MM.1S (cell line): ENCODE results near the gene AKAP13.
"Not testable (repeated sequence)": the region's sequence is repeated elsewhere in the genome, so short reads cannot be mapped to it uniquely, and the experiment has no call there.

Source experiments
- DNase-seq: peaks from one replicate; pipeline ENCODE4 v3.0.0-alpha.2; 2015
- H2AFZ ChIP-seq: fragments of 300-600 bp; sonication (generic); 2 replicates; pipeline ENCODE4 v1.6.0; 2016; ENCODE audit warnings: antibody characterized with exemption, low read length
- H3F3A ChIP-seq: fragments of 300-600 bp; sonication (generic); 2 replicates; pipeline ENCODE4 v1.6.1; 2016; ENCODE audit warnings: mild to moderate bottlenecking, antibody characterized with exemption, low read length, moderate library complexity, mixed read lengths; ENCODE audit not compliant: insufficient read depth
- H3K27ac ChIP-seq: fragments of 300-600 bp; sonication (generic); 2 replicates; pipeline ENCODE4 v1.5.1; 2016; ENCODE audit warnings: mild to moderate bottlenecking, low read length
- H3K27me3 ChIP-seq: fragments of 300-600 bp; sonication (generic); replicated peaks from 2 replicates; pipeline ENCODE4 v1.6.0; 2016; ENCODE audit warnings: low read length; ENCODE audit not compliant: insufficient read depth
- H3K36me3 ChIP-seq: fragments of 300-600 bp; sonication (generic); replicated peaks from 2 replicates; pipeline ENCODE4 v1.6.1; 2016; ENCODE audit warnings: mild to moderate bottlenecking, low read length, mixed read lengths; ENCODE audit not compliant: insufficient read depth
- H3K4me1 ChIP-seq: fragments of 300-600 bp; sonication (generic); 2 replicates; pipeline ENCODE4 v1.6.1; 2016; ENCODE audit warnings: low read length, mixed read lengths
- H3K4me2 ChIP-seq: fragments of 300-600 bp; sonication (generic); 2 replicates; pipeline ENCODE4 v1.6.0; 2016; ENCODE audit warnings: low read depth, low read length
- H3K4me3 ChIP-seq: fragments of 300-600 bp; sonication (generic); 2 replicates; pipeline ENCODE4 v1.5.1; 2016; ENCODE audit warnings: low read length, mixed read lengths
- H3K79me2 ChIP-seq: fragments of 300-600 bp; sonication (generic); 2 replicates; pipeline ENCODE4 v1.6.1; 2016; ENCODE audit warnings: mixed run types, low read length, mixed read lengths
- H3K9ac ChIP-seq: fragments of 300-600 bp; sonication (generic); 2 replicates; pipeline ENCODE4 v1.6.1; 2016; ENCODE audit warnings: low read length, mixed read lengths
- H3K9me2 ChIP-seq: fragments of 300-600 bp; sonication (generic); replicated peaks from 2 replicates; pipeline ENCODE4 v1.6.1; 2016; ENCODE audit warnings: mild to moderate bottlenecking, low read length, mixed read lengths; ENCODE audit not compliant: insufficient read depth
- H3K9me3 ChIP-seq: fragments of 300-600 bp; sonication (generic); replicated peaks from 2 replicates; pipeline ENCODE4 v1.6.1; 2016; ENCODE audit warnings: mild to moderate bottlenecking, low read length, mixed read lengths; ENCODE audit not compliant: insufficient read depth
- H4K20me1 ChIP-seq: fragments of 300-600 bp; sonication (generic); 2 replicates; pipeline ENCODE4 v1.6.1; 2016; ENCODE audit warnings: mild to moderate bottlenecking, low read length, moderate library complexity, mixed read lengths; ENCODE audit not compliant: insufficient read depth
- CTCF ChIP-seq: fragments of 300-600 bp; sonication (generic); IDR thresholded peaks from 2 replicates; pipeline ENCODE4 v1.5.1; 2016; ENCODE audit warnings: antibody characterized with exemption, low read length, mixed read lengths
- EZH2 ChIP-seq: fragments of 300-600 bp; sonication (generic); optimal IDR thresholded peaks from 2 replicates; pipeline ENCODE3; 2017; ENCODE audit warnings: low read depth, mild to moderate bottlenecking, antibody characterized with exemption, low read length, mixed read lengths
- EZH2phosphoT487 ChIP-seq: fragments of 300-600 bp; sonication (generic); IDR thresholded peaks from 2 replicates; pipeline ENCODE4 v1.6.1; 2018; ENCODE audit warnings: antibody characterized with exemption, low read length

Gene AKAP13

GRCh38 chr15:85439996-85440395 lies 59.6 kb downstream of the AKAP13 start:
- Histone ChIP-seq H3K9me2 (no peaks in the 10 kb centered on the region), H3K4me2 (no peak overlapping the region), H3K27me3 (0 out of 2 replicates have a peak, but pooled peaks cover 3% of the 10 kb centered on the region), H3K9me3 (no peaks in the 10 kb centered on the region), H3K4me3 (no peak overlapping the region), H3F3A (0 out of 2 replicates have a peak, but pooled peaks cover 4% of the 10 kb centered on the region), H3K79me2 (peaks cover 17% of the 10 kb centered on the region), H3K27ac (no peak overlapping the region), H2AFZ (no peak overlapping the region), H3K36me3 (no peaks in the 10 kb centered on the region), H3K4me1 (peaks cover 3% of the 10 kb centered on the region; the same call in 1 of the 2 replicates), H4K20me1 (no peaks in the 10 kb centered on the region), H3K9ac (no peak overlapping the region)
- TF ChIP-seq CTCF (no peak), EZH2phosphoT487 (no peak), EZH2 (no peak)
- no peak for DNase-seq

- H3K4me2 ChIP-seq: no peak overlapping the region
- H3K79me2 ChIP-seq: peaks cover 17% of the 10 kb centered on the region
Observed at GRCh38 chr15:85440451-85440850, 60.0 kb downstream of the AKAP13 start.

GRCh38 chr15:85441854-85442253 lies 61.5 kb downstream of the AKAP13 start:
- not testable (repeated sequence) for H3K9me2 ChIP-seq, H3F3A ChIP-seq, H3K36me3 ChIP-seq, H4K20me1 ChIP-seq, H3K27me3 ChIP-seq, DNase-seq, H3K27ac ChIP-seq, H3K9me3 ChIP-seq, H3K9ac ChIP-seq, H2AFZ ChIP-seq, H3K4me2 ChIP-seq, H3K4me1 ChIP-seq, H3K4me3 ChIP-seq
- peaks cover 25% of the 10 kb centered on the region for H3K79me2 ChIP-seq

More at GRCh38 chr15:85440451-85440850, 60.0 kb downstream of the AKAP13 start:
- Histone ChIP-seq H3K9me2 (no peaks in the 10 kb centered on the region), H3K27ac (no peak overlapping the region), H3K36me3 (no peaks in the 10 kb centered on the region), H3F3A (0 out of 2 replicates have a peak, but pooled peaks cover 4% of the 10 kb centered on the region), H3K9me3 (no peaks in the 10 kb centered on the region), H3K4me1 (peaks cover 3% of the 10 kb centered on the region; the same call in 1 of the 2 replicates), H3K27me3 (0 out of 2 replicates have a peak, but pooled peaks cover 3% of the 10 kb centered on the region), H2AFZ (no peak overlapping the region), H4K20me1 (no peaks in the 10 kb centered on the region), H3K9ac (no peak overlapping the region), H3K4me3 (no peak overlapping the region)
- TF ChIP-seq CTCF (no peak), EZH2 (no peak), EZH2phosphoT487 (no peak)
- no peak for DNase-seq

GRCh38 chr15:85443046-85443445 lies 62.6 kb downstream of the AKAP13 start:
- Histone ChIP-seq H3K27me3 (0 out of 2 replicates have a peak, but pooled peaks cover 3% of the 10 kb centered on the region), H2AFZ (no peak overlapping the region), H3K4me3 (no peak overlapping the region), H3K79me2 (peaks cover 28% of the 10 kb centered on the region), H3F3A (0 out of 2 replicates have a peak, but pooled peaks cover 4% of the 10 kb centered on the region), H4K20me1 (no peaks in the 10 kb centered on the region), H3K4me2 (0 out of 2 replicates have a peak overlapping the region, but pooled peaks have one; percentile 5), H3K9me3 (no peaks in the 10 kb centered on the region), H3K4me1 (peaks cover 3% of the 10 kb centered on the region; the same call in 1 of the 2 replicates), H3K9ac (no peak overlapping the region), H3K36me3 (no peaks in the 10 kb centered on the region), H3K27ac (no peak overlapping the region), H3K9me2 (no peaks in the 10 kb centered on the region)
- TF ChIP-seq CTCF (no peak), EZH2 (no peak), EZH2phosphoT487 (no peak)
- DNase-seq: no peak
